ENCODE data around the gene HSD17B3.

HSD17B3 gene

DNA sequence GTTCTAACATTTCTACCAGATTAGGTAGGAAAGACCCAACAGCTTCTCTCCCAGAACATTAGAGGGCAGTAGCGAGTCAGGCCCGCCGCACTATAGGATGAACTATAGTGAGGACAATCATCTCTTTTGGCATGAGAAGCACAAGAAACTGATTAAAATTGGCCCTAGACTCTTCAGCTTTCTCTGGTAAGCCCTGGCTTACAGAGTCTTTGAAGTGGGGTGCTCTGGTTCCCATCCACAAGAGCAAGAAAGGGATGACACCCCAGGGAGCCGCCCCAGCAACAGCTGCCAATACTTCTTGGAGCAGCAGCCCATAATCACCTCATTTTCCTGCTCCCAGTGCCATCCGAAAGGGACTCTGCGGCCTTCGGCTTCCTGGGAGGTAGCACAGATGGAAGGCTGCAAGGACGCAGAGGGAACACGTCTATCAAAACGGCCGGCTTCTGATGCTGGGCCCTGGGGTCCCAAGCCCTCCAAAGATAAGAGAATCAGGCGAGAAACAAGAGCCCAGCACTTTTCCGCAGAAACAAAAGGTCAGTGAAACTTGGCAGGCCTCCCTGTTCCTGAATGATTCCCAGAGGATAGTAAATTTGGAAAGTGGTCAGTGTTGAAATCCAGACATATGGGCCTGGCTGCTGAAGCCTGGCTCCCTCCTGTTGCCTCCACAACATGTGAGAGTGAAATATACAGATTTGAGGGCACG, 69.3 kb downstream of the HSD17B3 start:
- DNase-seq (ENCODE audit: low spot score) = peak; percentile 71

DNA sequence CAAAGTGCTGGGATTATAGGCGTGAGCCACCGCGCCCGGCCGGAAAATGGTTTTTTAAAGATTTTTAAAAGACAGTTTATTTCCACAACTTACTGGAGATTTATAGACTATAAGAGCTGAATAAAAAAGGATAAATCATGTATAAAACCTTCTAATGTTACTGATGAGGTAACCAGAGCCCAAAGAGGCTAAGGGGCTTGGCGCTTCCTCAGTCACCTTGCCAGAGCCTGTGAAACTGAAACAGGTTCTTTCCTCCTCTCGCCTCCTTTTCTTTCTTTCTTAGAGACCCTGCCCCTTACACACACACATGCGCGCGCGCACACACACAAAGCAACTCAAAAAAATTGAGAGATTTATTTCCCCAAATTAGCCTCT, 69.8 kb downstream of the HSD17B3 start:
- DNase-seq (ENCODE audit: low spot score) = no peak

DNA sequence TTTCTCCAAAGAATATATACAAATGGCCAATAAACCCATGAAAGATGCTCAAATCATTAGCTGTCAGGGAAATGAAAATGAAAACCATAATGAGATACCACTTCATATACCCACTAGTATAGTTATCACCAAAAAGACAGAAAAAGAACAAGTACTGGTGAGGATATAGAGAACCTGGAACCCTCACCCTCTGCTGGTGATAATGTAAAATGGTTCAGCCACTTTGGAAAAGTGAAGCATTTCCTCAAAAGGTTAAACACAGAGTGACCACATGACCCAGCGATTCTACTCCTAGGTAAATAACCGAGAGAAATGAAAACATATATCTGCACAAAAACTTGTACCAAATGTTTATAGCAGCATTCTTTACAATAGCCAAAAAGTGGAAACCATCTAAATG, 72.0 kb downstream of the HSD17B3 start:
- no peak for DNase-seq (ENCODE audit: low spot score)

GRCh38 chr9:96222132-96222531, 79.8 kb downstream of the HSD17B3 start:
- DNase-seq (ENCODE audit: low spot score) = no peak

GRCh38 chr9:96219900-96220257, 82.1 kb downstream of the HSD17B3 start:
- DNase-seq (ENCODE audit: low spot score) = no peak

- DNase-seq (ENCODE audit: low spot score) = peak; percentile 50
Observed at GRCh38 chr9:96219026-96219899, 82.7 kb downstream of the HSD17B3 start.

GRCh38 chr9:96217754-96218693, 84.0 kb downstream of the HSD17B3 start:
- peak; percentile 94 for DNase-seq (ENCODE audit: low spot score)

DNA sequence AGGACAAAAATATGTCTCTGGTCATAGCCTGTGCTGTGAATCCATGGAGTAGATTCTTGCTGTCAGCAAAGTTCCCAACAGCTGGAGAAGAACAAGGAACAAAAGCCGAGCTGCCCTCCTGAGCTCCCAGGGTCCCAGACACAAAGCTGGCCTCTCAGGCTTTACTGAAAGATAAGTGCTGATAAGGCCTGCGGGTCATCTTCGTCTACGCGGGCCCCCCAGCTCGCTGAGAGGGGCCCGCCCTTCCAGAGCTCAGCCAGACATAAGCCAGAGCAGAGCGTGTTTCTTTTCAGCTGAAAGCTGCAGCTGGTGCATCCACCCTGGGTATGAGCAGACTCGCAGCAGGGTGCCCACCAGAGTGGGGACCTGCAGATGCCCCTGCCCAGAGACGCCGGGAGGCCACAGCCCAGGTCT, 84.7 kb downstream of the HSD17B3 start:
- DNase-seq (ENCODE audit: low spot score) = no peak

- DNase-seq (ENCODE audit: low spot score) = no peak
Observed at GRCh38 chr9:96216583-96216982, 85.4 kb downstream of the HSD17B3 start.

DNA sequence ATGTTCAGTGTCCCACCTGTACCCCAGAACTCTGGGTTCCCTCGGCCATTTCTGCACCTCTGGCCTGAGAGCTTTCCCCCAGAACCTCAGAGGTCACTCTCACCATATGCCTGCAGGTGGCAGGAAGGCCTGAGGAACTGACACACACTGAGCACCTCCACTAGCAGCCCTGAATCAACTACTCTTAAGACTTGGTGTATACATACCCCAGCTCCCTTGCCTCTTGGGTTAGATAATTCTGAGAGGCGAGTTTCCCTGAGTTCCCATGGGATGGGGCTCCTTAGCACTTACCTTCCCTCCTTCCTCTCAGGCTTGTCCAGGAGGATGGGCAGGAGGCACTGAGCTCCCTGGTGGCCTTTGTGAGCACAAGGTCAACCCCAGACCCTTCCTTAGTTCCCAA, 86.1 kb downstream of the HSD17B3 start:
- no peak for DNase-seq (ENCODE audit: low spot score)

DNA sequence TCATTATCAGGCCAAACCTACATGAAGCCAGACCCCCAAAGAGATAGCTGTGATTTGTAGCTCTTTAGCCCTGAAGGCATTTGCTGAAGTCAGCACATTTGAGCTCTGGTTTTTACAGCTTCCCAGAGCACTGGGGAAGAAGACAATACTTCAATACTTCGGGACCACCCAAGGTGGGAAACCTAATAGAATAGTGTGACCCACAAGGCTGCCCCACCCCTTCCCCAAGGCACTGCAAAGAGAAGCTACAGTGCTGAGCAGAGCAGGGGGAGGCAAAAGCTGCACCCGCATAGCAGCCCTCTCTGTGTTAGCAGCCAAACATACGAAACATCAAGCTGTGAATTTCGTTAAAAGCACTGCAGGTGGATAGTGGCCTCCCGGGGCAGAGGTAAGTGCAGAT, 87.3 kb downstream of the HSD17B3 start:
- DNase-seq (ENCODE audit: low spot score) = no peak

GRCh38 chr9:96209407-96210271, 92.3 kb downstream of the HSD17B3 start:
- no peak for DNase-seq (ENCODE audit: low spot score)

- no peak for DNase-seq (ENCODE audit: low spot score)
Observed at GRCh38 chr9:96206156-96206751, 95.7 kb downstream of the HSD17B3 start.

DNA sequence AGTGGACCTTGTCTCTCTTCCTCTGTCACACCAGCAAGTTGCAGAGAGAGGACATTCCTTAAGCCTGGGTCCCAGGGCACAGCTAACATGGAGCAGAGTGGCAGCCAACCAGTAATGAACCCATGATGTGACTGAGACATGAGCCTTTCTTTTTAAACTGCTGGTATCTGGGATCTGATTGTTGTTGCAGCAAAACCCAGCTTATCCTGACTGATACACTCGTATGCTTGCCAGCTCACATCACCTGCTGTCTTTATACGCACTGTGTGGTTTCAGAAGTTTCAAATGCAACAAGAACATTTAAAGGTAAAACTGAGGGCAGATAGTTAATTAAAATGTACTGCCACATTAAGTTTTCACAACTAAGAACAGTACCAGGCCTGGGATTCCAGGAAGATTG, 97.1 kb downstream of the HSD17B3 start:
- DNase-seq (ENCODE audit: low spot score) = no peak

- no peak for DNase-seq (ENCODE audit: low spot score)
Observed at GRCh38 chr9:96203867-96204501, 98.0 kb downstream of the HSD17B3 start.

DNA sequence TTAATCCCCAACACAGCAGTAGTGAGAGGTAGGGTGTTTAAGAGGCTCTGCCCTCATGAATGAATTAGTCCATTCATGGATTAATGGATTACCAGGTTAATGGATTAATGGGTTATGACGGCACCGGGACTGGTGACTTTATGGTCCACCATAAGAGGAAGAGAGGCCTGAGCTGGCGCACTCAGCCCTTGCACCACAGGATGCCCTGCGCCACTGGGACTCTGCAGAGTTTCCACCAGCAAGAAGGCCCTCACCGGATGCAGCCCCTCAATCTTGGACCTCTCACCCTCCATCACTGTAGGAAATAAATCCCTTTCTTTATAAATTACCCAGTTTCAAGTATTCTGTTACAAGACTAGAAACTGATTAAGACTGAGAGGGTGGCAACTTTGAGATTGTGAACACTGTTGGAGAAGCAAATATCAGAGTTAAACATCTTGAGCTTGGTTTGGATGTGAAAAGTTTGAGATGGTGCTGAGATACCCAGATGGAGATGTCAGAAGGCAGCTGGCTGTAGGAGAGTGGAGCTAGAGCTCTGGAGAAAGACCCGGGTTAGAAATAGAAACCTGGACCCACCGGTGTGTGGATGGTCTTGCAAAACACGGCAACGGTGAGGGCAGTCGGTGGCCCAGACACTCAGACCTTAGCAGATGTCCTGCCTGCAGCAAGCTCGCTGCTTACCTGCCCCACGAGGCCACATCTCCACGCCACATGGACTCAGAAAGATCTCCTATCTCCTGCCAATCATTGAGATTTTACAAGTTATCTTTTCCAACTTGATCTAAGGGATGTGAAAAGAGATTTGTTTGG, 98.8 kb downstream of the HSD17B3 start:
- DNase-seq (ENCODE audit: low spot score) = no peak

- no peak for DNase-seq (ENCODE audit: low spot score)
Observed at GRCh38 chr9:96201140-96201539, 100.8 kb downstream of the HSD17B3 start.

DNA sequence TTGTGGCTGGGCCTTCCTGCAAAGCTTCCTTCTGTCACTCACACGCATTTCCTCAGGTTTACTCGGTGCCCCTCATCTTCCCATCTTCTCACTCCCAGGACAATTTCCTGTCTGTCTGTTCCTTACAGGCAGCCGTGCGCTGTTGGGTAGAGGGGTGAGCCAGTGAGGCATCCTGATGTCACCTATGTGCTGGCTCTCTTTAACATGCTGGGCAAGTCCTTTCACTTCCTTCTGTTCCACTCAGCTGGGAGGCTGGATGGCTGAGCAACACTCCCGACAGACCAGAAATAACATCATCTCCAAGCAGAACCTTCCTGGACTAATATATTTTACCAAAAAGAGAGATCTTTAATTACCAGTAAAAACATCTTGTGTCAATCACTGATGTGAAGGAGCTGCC, 103.0 kb downstream of the HSD17B3 start:
- no peak for DNase-seq (ENCODE audit: low spot score)

DNA sequence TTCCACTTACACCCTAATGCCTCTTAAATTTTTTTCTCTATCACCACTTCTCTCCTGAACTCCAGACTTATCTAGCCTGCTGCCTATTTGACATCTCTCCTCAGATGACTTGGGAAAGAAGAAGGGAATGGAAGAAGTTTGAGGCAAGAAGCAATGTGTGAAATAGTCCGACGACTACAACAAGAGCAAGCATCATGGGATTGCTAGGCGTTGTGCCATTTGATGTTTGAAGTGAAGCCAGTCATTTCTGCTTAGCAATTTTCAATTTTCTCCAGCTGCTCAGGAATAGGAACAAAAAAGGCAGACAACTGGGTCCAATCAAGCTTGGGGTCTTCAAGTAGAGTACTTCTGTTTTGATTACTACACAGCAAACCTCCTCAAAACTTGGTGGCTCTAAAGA, 106.4 kb downstream of the HSD17B3 start:
- DNase-seq (ENCODE audit: low spot score) = no peak

All from D341Med (cell line).